ENCODE measurements around the gene GIPC2. TPM values are rescaled to one million over a fixed set of nuclear protein-coding genes. Genes with fewer than 3 reads are reported as not detected.

The GIPC2 gene
- total and polyA plus RNA-seq, 2 of the 4 experiments (the other 2 are of a cell fraction), result 0.07 to 0.18 TPM

DNA sequence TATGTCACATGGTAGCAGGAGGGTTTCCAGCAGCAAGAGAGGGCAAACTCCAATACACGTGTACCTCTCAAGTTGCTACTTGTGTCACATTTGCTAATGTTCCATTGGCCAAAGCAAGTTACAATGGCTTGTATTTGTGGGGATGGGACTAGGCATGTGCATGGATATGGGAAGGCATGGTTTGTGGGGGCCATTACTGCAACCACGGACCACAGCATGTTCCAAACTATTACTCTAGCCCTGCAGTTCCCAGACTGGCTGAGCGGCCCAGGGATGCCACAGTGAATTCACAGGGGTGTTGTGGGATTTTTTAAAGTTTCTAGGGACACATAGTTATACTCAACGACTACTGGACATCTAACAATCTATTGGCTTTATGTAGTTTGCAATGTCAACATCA is 133.1 kb downstream of the GIPC2 start:
- Histone ChIP-seq H3K27me3 (ENCODE audit: control insufficient read depth, insufficient read depth, low read length) (no peaks in the 10 kb centered on the region), H3K9me1 (ENCODE audit: insufficient read depth, low read length) (no peaks in the 10 kb centered on the region), H4K20me1 (ENCODE audit: insufficient read depth, low read length) (no peaks in the 10 kb centered on the region), H3K9ac (ENCODE audit: low read depth, low read length) (no peak overlapping the region), H3K9me3 (ENCODE audit: control insufficient read depth, insufficient read depth, low read length) (no peaks in the 10 kb centered on the region), H3K4me1 (ENCODE audit: control insufficient read depth, insufficient read depth, low read length) (0 out of 2 replicates have a peak, but pooled peaks cover 2% of the 10 kb centered on the region), H2BK120ac (ENCODE audit: low read depth, low read length) (no peak overlapping the region), H2BK5ac (ENCODE audit: low read depth, low read length, poor library complexity, severe bottlenecking) (no peak overlapping the region), H4K8ac (ENCODE audit: low read depth in 2 of 2, low read length in 2 of 2) (no peak overlapping the region), H4K91ac (ENCODE audit: insufficient read depth, low read depth, low read length) (no peak overlapping the region), H3K23ac (ENCODE audit: low read depth, low read length) (no peak overlapping the region), H2BK15ac (ENCODE audit: low read depth, low read length) (no peak overlapping the region), H3K27ac (ENCODE audit: insufficient read depth, low read length) (no peak overlapping the region), H3K18ac (ENCODE audit: low read depth, low read length) (no peak overlapping the region), H2AK9ac (replicated peaks; ENCODE audit: low read depth, low read length, poor library complexity) (no peak overlapping the region), H3K36me3 (ENCODE audit: control insufficient read depth, insufficient read depth, low read length) (no peaks in the 10 kb centered on the region), H3K56ac (ENCODE audit: extremely low read depth, insufficient read depth, low read length) (no peak overlapping the region), H3K4me2 (ENCODE audit: low read depth, low read length) (no peak overlapping the region), H3K14ac (replicated peaks; ENCODE audit: low read depth, low read length) (no peak overlapping the region), H2BK20ac (ENCODE audit: low read depth, low read length) (no peak overlapping the region), H4K5ac (ENCODE audit: low read depth, low read length) (no peak overlapping the region), H3K79me1 (ENCODE audit: low read depth in 1 of 2, low read length in 2 of 2) (no peaks in the 10 kb centered on the region), H3K4ac (ENCODE audit: low read depth, low read length) (no peak overlapping the region), H2AFZ (replicated peaks; ENCODE audit: low read length, poor library complexity) (no peak overlapping the region), H2AK5ac (ENCODE audit: low read depth, low read length) (no peak overlapping the region), H3K4me3 (ENCODE audit: insufficient read depth, low read depth, low read length) (no peak overlapping the region)
- DNase-seq (no peak), ATAC-seq (ENCODE audit: low read depth) (no peak)
- in situ Hi-C loops (cut with MboI; ENCODE audit: low sequenced_read_pairs), result no loop called here
- CTCF ChIA-PET, result no interaction called here
- dilution Hi-C loops (cut with HindIII; ENCODE audit: low sequenced_read_pairs, unreplicated experiment), result no loop called here
- TF ChIP-seq RFX5 (IDR thresholded peaks at IDR 0.05; ENCODE audit: low read depth, low read length), result no peak
- no peak for TF ChIP-seq NFE2L2 (IDR thresholded peaks at IDR 0.05; ENCODE audit: low read depth, low read length)
- TF ChIP-seq SMC3 (IDR thresholded peaks at IDR 0.05; ENCODE audit: low read depth, low read length), result no peak
- TF ChIP-seq POLR2A (IDR thresholded peaks at IDR 0.05; ENCODE audit: low read depth, low read length), result no peak
- no peak for TF ChIP-seq MAZ (IDR thresholded peaks at IDR 0.05; ENCODE audit: borderline replicate concordance, low read depth, low read length)
- no CpG with 5 or more reads among the region's 4 CpGs for WGBS, 2 experiments (ENCODE audit: extremely low coverage in 2 of 2, insufficient read length in 1 of 2)
- intact Hi-C loops (cut with micrococcal nuclease), result no loop called here
- BruUV-seq (replicated peaks), result no TSS peak
- POLR2A ChIA-PET (ENCODE audit: unreplicated experiment), result no interaction called here

Data from IMR-90 (cell line).